GM12875 (cell line): Measurements from ENCODE around the gene TNNC1.

ENCODE experiments used
- H3K4me3 ChIP-seq: one replicate; pipeline ENCODE4 v1.5.1; 2011; ENCODE audit warnings: low read depth, low read length, control low read depth
- CTCF ChIP-seq: IDR thresholded peaks from 2 replicates; pipeline ENCODE4 v1.5.1; 2011; ENCODE audit warnings: low read depth, mild to moderate bottlenecking, control low read depth, inconsistent platforms, low read length, moderate library complexity, borderline replicate concordance; ENCODE audit not compliant: insufficient read depth

The TNNC1 gene

GRCh38 chr3:52477076-52477795 lies 23.4 kb upstream of the TNNC1 start:
- no peak for TF ChIP-seq CTCF
- no peak overlapping the region for H3K4me3 ChIP-seq

- H3K4me3 ChIP-seq = no peak overlapping the region
- TF ChIP-seq CTCF = no peak
These were observed 19.2 kb upstream of the TNNC1 start for GRCh38 chr3:52473026-52473425.

DNA sequence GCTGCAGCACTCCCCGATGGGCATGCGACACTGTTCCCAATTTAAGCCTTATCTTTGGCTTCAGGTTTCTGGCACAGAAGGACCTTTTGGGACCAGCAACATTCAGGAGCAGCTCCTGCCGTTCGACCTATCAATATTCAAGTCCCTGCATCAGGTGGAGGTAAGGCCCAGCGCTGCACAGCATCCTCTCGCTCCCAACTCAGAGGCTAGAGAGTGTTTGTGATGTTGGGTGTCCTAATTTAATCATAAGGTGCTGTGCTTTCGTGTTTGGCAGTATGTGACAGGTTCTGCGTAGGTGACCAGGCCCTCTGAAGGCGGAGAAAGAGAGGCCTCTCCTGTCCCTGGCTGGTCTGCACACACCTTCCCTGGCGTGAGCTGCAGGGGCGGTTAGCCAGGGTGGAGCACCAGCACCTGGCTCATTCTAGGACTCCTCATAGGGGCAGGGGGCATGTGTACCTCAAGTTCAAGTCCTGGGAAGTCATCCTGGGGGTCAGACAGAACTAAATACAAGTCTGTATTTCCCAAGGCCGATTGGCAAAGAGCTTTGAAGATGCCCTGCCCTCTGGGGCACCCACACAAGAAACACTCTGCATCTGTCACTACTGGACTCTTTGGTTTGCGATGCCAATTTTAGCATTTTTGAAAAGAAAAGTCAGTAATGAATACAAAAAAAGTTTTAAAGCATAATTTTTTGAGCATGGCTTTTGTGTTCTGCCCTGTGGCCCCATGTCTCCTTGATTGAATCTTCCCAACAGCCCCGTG lies 18.6 kb upstream of the TNNC1 start:
- no peak overlapping the region for H3K4me3 ChIP-seq
- TF ChIP-seq CTCF = no peak

DNA sequence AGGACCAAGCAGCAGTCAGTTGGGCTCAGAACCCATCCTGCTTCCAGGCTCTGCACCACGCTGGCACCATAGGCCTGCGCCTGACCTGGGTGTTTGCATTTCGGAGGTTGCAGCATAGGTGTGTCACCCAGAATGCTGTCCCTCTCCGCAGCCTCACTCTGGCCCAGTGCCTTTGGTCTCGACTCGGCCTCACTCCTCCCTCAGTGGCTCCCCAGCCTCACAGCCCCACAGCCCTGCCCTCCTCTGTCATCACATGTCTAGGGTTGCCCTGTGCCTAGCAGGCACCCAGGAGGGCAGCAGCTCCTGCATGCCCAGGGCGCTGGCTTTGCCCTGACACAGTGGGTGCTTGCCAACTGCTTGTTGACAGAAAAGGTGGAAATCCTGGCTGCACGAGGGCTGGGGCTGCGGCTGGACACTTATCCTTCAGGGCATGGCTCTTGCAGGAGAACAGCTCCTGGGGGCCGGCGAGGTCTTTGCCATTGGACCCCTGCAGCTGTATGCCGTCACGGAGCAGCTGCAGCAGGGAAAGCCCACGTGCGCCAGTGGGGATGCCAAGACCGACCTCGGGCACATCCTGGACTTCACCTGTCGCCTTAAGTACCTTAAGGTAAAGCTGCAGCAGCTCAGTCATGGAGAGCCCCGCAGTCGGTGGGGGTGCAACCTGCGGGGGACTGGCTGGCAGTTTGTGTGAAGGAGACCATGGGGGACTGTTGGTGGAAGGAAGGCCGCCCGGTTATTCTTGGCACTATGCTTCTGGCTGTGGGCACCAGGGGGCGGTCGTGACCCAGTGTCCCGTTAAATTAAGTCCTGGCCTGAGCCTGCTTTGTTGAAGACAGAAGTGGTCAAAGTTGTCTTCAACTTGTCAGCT lies 17.8 kb upstream of the TNNC1 start:
- TF ChIP-seq CTCF = peak; percentile 81
- no peak overlapping the region for H3K4me3 ChIP-seq

DNA sequence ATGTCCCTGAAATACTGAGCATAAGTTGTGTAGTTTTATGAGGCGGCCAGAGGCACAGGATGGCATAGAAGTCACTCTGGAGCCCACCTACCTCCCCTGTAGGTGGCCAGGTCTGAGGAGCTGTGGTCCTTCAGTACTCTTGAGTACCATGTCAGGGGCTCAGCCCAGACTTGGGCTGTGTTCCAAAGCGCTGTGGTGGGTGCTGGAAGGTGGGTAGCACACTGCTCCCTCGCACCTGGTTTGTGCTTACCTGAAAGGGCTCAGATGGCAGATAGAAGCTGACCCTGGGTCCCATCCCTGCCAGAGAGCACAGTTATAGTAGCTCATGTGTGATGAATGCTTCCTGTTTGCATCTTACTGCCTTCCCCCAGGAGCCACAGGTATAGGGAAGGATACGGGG lies 17.1 kb upstream of the TNNC1 start:
- no peak for TF ChIP-seq CTCF
- H3K4me3 ChIP-seq = no peak overlapping the region

- no peak overlapping the region for H3K4me3 ChIP-seq
- TF ChIP-seq CTCF = no peak
These were observed 15.2 kb upstream of the TNNC1 start for GRCh38 chr3:52469001-52469400.
